GM21526 (cell line): ENCODE data around the gene RSBN1.
"Not testable (repeated sequence)": the region's sequence is repeated elsewhere in the genome, so short reads cannot be mapped to it uniquely, and the experiment has no call there.

Source experiments
- ATAC-seq: cut with Tn5 transposase; IDR thresholded peaks from one replicate; pipeline ENCODE4 v1.9.1; 2021; ENCODE audit warnings: moderate library complexity; ENCODE audit not compliant: unreplicated experiment, low FRiP score

RSBN1 gene

DNA sequence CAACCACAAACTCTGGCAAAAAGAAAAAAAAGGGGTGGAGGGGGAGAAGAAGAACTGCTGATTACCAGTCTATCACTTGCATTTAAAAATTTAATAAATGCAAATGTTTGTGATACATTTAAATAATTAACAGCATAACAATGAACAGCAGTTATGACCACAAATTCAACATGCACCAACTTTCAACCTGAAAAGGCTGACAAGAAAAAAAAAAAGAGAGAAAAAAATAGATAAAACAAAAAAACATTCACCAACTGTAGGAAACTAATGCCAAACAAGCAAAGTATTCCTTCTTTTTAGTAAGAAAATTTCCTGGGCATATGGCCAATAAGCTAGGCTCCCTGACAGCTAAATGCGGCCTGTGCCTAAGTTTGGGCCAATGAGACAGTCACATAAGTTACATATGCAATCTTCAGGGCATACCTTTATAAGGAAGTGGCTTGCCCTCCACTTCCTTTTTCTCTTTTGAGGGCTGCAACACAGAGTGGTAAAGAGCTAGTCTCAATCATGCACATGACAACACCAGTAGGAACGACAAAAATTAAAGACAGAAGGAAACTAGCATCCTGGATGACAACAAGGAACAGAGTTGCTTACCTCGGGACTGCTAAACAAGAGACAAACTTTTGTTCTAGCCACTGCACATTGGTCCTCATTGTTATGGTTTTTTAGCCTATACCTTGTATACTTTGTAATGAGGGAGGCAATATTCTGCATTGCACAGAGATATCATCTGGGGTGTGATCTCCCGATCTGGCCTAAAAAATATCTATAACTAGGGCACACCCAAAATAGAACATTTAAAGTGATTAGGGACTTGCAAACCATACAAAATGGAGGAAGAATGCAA is 28.8 kb downstream of the RSBN1 start:
- peak; percentile 75 for ATAC-seq

DNA sequence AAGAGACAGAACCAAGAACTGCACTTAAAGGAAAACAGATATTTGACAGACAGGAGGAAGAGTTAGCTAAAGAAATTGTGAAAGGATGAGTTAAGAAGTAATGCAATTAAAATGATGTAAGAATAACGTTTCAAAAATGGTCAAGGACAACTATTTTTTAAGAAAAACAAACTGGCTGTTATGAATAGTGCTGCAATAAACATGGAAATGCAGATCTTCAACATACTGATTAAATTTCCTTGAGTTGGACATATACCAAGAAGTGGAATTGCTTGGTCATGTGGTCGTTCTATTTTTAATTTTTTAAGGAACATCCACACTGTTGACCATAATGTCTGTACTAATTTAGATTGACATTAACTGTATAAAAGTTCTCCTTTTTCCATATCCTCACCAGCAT is 29.9 kb downstream of the RSBN1 start:
- no peak for ATAC-seq

DNA sequence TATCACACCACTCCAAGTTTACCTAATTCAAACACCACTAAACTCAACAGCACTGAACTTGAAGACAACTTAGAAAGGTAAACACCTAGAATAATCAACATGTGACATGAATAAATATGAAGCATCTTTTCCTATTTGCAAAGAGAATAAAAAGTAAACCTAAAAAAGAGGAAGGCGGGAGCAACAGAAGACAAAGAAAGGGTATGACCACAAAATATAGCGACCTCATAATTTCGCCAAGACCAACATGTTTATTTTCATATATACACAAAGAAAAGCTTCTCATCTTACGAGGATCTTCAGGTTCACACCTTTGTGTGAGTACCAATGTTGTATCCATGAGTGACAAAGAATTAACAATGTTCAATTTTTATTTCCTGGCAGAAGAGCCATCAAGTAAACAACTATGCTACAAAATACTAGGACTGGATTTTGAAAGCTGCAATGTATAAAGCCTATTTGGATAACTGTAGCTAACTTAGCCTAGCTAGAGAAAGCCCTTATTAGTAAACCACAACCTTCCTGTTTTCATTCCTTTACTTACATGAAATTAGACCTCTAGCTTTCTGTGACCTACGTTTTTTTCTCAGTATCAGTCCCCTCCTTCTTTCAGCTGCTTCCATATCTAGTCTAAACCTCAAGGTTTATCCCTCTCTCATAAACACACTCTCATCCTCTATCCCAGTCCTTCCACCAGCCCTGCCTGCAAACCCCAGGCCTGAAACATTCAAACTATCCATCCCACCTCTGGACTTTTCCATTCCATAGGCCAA is 31.7 kb downstream of the RSBN1 start:
- ATAC-seq = no peak

DNA sequence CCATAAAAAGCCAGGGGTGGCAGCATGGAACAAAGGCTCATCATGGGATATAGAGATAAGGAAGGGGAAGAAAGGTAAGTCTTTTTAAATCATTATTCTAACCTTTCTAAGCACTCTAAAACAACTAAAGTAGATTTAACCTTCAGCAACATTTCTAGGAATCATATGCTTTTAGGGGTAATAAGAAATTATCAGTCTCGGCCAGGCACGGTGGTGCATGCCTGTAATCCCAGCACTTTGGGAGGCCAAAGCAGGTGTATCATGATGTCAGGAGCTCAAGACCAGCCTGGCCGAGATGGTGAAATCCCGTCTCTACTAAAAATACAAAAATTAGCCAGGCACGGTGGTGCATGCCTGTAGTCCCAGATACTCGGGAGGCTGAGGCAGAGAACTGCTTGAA is 32.7 kb downstream of the RSBN1 start:
- ATAC-seq = no peak

DNA sequence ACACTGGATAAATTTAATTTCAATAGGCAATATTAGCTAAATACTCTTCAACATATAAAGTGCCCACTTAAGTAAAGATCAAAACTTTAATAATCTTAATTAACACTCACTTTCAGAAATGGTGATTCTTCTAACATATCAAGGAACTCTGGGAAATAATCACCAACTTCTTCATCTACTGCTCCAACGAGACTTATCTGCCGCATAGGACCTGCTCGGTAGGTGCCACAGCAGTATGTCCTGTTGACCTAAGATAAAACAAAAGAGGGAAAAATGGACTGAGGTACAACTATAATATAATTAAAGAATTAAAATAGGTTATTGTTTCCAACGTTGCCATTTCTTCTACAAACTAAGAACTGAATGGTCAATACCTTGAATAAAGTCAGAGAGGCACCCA is 34.7 kb downstream of the RSBN1 start:
- ATAC-seq = no peak

DNA sequence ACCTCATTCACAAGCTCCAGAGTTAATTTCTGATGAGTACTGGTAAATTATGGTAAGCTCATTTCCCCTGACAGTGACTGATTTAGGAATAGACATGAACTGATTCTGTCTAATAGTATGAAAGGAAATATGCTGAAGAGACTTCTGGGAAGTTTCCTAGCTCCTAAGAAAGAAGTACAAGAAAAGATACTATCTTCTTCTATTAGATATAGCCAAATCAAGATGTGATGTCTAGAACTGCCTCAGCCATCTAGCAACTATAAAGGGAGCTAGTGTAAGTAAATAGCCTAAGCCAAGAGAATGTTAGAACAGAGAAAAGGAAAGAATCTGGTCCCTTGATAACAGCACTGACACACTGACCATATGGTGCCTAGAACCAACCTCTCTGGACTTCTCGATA is 42.2 kb downstream of the RSBN1 start:
- ATAC-seq = no peak

DNA sequence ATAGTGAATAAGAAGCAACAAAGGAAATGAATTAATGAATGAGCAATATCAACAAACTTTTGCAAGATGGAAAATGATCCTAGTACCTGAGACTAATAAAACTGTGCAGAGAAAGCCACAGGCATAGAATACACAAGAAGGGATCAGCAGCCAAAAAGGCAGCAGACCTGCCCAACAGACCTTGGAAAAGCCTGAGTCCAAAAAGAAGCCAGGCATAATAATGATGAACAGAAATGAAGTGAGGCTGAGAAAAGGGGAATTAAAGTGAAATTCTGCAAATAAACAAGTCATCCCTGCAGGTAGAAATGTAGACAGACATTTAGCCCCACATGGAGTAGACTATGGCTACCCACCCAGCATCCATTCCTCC is 42.7 kb downstream of the RSBN1 start:
- ATAC-seq = no peak

DNA sequence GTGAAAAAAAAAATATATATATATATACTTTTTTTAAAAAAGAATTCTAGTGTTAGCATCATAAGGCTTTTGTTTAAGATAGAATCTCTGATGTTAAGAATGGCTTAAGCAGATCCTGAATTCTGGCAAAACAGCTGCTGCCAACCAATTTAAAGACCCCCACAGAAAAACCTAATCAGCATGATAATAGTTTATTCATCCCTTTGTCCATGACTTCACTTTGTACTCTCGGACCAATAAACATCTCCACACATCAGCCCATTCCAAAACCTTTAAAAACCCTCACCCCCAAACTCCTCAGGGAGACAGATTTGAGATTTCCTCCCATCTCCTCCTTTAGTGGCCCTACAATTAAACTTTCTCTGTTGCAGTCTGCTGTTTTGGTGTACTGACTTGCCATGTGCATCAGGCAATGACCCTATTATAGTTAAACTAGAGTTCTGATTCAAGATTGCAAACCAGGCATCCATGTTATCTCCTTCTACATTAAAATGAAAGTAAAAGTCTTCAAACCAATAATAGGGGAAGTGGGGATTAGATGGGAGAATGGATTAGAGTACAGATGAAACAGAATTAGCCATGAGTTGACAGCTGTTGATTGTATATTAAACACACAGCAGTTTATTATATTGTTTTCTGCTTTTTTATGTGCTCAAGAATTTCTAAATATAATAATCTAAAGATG is 43.2 kb downstream of the RSBN1 start:
- no peak for ATAC-seq

DNA sequence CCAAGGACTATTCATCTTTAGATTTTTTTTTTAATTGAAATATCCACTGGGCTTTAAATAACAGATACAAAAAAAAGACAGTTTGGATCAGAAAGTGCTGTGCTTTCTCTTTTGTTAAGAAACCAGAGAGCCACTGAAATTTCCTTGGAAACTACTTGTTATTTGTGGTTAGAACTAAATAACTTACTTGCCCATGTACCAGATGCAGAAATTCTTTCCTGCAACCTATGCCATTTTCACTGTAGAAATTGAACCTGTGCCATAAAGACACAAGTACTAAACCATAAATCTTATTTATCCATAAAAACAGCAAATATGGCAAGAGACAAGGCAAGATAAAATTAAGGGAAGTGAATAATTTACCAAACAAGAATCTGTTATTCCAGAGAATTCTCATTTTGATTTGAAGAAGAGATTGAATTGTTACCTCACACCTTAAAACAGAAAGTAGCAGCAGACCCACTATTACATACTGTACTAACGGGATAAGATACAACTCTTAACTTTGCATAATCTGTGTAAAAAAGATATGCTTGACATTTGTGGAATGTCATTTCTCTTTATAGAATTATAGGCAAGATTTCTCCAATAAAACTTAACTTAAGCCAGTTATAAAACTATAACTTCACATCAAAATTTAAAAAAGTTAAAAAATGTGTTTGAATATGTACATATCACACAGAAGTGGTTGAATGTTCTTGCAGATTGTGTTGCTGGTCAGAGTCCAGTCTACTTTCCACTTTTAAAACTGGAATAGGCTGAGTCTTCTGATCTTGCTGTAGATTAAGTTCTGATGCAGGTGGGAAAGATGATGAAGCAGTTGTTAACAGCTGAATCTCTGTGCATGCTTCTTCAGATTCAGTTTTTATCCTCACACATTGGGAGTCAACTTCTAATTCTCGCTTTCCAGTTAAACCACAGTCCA is 46.7 kb downstream of the RSBN1 start:
- no peak for ATAC-seq

DNA sequence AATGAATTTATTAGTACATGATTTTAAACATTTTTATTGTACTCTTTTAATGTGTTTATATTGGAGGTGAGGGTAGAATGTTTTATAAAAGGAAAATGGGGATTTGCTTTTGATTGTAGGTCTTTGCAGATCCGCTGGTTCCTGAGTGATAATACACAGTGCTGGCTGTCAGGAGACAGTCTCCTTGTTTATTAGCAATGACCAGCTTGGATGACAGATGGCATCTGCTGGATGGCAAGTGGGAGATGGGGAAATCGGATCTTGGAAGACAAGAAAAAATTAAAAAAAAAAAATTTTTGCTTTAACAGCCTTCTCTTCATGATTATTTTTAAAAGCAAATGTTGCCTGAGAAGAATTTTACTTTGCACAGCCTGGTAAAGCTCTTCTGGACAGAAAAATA is 48.6 kb downstream of the RSBN1 start:
- no peak for ATAC-seq

DNA sequence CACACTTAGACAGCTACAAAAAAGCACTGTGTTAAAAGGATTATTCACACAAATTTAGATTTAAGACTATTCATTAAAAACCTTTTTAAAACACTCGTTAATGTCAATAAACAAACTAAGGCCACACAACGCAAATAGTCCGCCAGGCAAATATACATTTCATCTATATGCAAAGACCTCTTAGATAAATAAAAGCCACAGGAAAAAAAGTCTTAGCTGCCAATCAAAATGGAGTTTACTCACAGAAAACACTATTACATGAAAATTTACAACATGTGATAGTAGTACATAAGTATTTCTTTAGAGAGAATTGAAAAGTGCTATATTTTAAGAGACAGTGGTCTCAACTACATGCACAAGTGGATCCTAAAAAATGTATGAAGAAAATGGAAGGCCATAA is 50.3 kb downstream of the RSBN1 start:
- no peak for ATAC-seq

DNA sequence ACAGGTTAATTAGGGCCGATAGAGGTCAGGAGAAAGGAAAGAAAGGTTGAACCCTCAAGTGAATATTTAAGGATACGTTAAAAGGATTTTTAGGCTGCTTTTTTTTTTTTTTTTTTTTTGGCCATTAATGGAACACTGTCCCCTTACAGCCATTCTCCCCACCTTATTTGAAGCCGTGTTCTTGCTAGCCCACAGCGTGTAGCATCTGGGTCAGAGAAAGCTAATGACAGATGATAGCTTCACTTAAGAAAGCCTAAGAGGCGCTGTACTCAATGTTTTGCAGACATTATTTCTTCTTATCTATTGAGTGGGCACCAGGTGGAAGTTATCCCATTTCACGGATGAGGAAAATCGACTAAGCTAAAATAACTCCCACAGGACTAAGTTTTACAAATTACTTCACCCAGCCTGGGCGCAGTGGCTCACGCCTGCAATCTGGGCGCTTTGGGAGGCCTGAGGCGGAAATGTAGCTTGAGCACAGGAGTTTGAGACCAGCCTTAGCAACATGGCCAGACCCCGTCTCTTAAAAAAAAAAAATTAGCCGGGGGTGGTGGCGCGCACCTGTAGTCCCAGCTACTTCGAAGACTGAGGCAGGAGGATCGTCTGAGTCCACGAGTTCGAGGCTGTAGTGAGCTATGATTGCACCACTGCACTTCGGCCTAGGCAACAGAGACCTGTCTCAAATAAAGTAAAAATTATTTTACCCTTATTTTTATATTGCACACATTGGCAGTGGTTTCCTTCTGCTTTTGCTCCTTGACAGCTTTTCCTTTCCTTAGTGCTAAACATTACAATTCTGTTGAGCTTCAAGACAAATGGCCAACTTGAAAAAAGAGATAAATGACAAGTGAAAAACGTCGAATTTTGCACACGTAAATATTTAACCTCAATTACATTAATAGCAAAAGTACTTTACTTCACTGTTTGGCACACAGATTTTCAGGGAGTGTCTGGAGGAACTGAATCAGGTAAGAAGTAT is 51.9 kb downstream of the RSBN1 start:
- ATAC-seq = no peak

DNA sequence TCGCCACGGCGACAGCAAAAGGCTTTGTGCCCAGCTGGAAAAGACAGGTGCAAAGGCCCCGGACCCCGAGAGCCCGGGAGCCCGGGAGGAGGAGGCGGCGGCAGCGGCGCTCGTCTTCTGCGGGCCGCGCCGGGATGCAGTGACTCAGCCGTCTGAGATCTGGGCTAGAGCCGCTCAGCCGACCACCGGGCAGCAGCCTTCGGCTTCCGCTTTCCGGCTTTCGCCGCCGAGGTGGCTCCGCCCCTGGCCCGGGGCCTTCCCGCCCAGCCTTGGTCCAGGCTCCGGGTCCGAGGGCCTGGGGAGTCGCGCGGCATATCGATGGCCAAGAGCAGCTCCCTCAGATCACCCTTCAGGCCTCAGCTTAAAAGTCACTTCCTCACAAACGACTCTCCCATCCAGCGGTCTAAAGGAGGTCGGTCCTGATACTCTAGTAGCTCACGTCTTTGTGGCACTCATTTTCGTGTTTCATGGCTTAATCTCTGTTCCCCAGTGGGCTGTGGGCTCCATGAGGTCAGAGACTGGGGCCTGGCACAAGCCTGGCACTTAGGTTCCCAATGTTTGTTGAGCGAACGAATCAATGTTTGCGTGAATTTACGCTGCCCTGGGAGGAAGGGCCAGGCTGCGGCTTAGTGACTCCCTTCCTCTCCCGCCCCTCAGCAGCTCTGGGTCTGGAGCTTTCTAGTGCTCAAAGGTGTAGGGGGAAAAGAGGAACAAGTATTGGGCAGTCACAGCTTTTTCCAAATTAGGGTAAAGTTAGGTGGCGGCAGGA is 52.8 kb downstream of the RSBN1 start, which contains the start of gene PHTF1:
PHTF1 (minus strand) TSS at position 154 of the 769 bp plus-strand sequence. CDS start 783 bp downstream, outside the sequence.
- peak; percentile 75 for ATAC-seq

DNA sequence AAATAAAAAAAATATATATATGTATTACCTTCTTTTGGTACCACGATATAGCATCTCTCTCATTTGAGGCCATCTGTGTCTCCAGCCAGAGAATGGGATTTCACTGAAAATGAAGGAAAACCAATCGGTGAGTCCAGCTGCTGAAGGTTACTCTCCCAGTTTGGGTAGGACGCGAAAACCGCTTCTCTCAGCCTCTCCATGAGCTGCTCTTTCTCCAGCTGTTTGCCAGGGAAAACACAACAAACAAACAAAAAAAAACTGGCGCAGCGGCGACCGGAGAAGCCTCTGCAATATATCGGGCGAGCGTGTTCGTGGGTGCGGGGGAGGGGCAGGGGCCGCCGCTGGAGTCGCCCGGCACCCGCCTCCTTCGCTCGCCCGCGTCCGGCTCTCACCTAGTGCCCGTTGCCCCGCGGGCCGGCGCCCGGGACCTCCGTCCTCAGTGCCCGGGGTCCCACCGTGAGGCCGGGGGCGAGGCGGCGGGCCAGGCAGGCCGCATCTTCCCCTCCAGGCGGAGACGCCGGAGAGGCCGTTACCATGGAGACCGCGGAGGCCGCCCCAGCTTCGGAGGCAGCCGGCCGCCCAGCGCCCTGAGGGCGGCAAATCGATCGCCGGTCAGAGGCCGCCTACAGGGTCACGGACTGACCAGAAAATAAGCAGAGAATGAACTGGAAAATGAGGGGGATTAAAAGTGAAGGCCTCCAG is 53.5 kb downstream of the RSBN1 start:
- ATAC-seq = peak; percentile 58

DNA sequence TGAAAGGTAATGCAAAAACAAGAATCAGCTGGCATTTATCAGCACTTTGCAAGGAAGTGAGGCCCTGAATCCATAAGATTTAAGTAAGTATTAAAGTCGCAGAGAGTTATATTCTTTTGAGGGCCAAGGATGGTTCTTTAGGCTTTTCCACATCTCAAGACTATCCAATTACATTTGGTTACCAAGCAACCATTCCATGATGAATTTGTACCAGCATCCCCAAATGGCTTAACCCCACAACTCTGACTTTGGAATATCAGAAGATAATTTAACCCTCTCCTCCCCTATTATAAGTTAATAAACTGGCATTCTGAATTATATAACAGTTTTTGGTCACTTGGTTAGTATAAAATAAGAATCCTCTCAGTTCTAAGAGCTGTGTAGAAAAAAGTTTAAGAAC is 55.8 kb downstream of the RSBN1 start:
- no peak for ATAC-seq

DNA sequence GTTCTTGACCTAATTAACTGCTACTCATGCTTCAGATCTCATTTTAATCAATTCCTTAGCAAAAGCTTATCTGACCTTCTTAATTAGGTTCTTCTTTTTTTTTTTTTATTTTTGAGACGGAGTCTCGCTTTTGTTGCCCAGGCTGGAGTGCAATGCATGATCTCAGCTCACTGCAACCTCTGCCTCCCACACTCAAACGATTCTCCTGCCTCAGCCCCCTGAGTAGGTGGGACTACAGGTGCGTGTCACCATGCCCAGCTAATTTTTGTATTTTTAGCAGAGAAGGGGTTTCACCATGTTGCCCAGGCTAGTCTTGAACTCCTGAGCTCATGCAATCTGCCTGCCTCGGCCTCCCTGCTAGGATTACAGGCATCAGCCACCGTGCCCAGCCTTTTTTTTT is 58.9 kb downstream of the RSBN1 start:
- ATAC-seq = not testable (repeated sequence)

DNA sequence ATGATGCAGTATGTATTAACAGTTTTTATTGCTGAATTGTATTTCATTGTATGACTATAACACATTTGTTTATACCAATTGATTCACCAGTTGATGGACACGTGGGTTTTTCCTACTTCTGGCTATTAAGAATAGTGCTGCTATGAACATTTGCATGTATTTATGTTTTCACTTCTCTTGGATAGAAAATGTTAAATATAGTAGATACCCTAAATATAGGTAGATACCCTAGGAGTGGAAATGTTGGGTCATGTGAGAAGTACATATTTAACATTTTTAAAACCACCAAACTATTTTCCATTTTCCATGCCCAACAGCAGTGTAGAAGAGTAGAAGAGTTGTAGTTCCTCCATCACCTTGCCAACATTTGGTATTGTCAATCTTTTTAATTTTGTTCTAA is 60.8 kb downstream of the RSBN1 start:
- ATAC-seq = no peak

DNA sequence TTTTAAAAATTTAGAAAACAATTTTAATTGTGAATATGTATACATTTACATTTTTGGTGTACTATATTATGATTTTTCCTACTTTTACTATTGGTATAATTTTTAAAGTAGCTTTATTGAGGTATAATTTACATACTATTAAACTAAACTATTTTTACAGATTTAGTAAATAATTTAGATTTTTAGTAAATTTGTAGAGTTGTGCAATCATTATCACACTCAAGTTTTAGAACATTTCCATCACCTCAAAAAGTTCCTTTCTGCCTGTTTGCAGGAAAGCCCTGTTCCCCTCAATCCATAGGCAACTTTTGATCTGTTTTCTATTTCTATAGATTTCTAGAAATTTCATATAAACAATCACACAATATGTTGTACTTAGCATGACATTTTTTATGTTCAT is 61.2 kb downstream of the RSBN1 start:
- no peak for ATAC-seq
